Loucy (cell line): ENCODE data around the gene TLE2.

ENCODE experiments used
- CTCF ChIP-seq: fragments of 200-600 bp; sonication (generic); conservative IDR thresholded peaks from 2 replicates; pipeline ENCODE4 v1.5.1; 2014; ENCODE audit warnings: mild to moderate bottlenecking, antibody characterized with exemption, low read length
- EZH2phosphoT487 ChIP-seq: fragments of 200-600 bp; IDR thresholded peaks from 2 replicates; pipeline ENCODE4 v1.6.1; 2018; ENCODE audit warnings: antibody characterized with exemption, mild to moderate bottlenecking, moderate library complexity, borderline replicate concordance

GRCh38 chr19:3045885-3046697 is 17.0 kb upstream of the TLE2 start:
- TF ChIP-seq CTCF (no peak), EZH2phosphoT487 (no peak)
